ENCODE results near the gene PDZRN4.

The PDZRN4 gene

GRCh38 chr12:41365653-41366171 is 177.6 kb downstream of the PDZRN4 start:
- peak; percentile 83 for DNase-seq

- DNase-seq: no peak
Measured at GRCh38 chr12:41367726-41368405, 179.7 kb downstream of the PDZRN4 start.

- no peak for DNase-seq
Measured at GRCh38 chr12:41380878-41381277, 192.8 kb downstream of the PDZRN4 start.

GRCh38 chr12:41402801-41403200 is 214.7 kb downstream of the PDZRN4 start:
- no peak for DNase-seq

GRCh38 chr12:41407232-41407799 is 219.2 kb downstream of the PDZRN4 start:
- DNase-seq: no peak

- DNase-seq: no peak
Measured at GRCh38 chr12:41409628-41410027, 221.5 kb downstream of the PDZRN4 start.

- DNase-seq: no peak
Measured at GRCh38 chr12:41418586-41418985, 230.5 kb downstream of the PDZRN4 start.

GRCh38 chr12:41419131-41419893 is 231.2 kb downstream of the PDZRN4 start:
- peak; percentile 52 for DNase-seq

GRCh38 chr12:41424651-41425050 is 236.5 kb downstream of the PDZRN4 start:
- DNase-seq: no peak

- no peak for DNase-seq
Measured at GRCh38 chr12:41433460-41433859, 245.3 kb downstream of the PDZRN4 start.

- no peak for DNase-seq
Measured at GRCh38 chr12:41436076-41436475, 248.0 kb downstream of the PDZRN4 start.

- no peak for DNase-seq
Measured at GRCh38 chr12:41437563-41437962, 249.4 kb downstream of the PDZRN4 start.

- no peak for DNase-seq
Measured at GRCh38 chr12:41438854-41439541, 250.9 kb downstream of the PDZRN4 start.

GRCh38 chr12:41439801-41440200 is 251.7 kb downstream of the PDZRN4 start:
- DNase-seq: no peak

GRCh38 chr12:41441180-41441579 is 253.1 kb downstream of the PDZRN4 start:
- no peak for DNase-seq

GRCh38 chr12:41442896-41443295 is 254.8 kb downstream of the PDZRN4 start:
- no peak for DNase-seq

- no peak for DNase-seq
Measured at GRCh38 chr12:41443690-41444089, 255.6 kb downstream of the PDZRN4 start.

GRCh38 chr12:41452838-41453407 is 264.8 kb downstream of the PDZRN4 start:
- DNase-seq: no peak

- DNase-seq: no peak
Measured at GRCh38 chr12:41453409-41453808, 265.3 kb downstream of the PDZRN4 start.

GRCh38 chr12:41459111-41459905 is 271.2 kb downstream of the PDZRN4 start:
- DNase-seq: no peak

- DNase-seq: no peak
Measured at GRCh38 chr12:41459906-41460214, 271.7 kb downstream of the PDZRN4 start.

- no peak for DNase-seq
Measured at GRCh38 chr12:41460906-41461305, 272.8 kb downstream of the PDZRN4 start.

Data from NCI-H1092 treated with DMSO at 0.1 percent for 48 hours (cell line).